ENCODE measurements around the gene PHLDB1. TPM values are rescaled to one million over a fixed set of nuclear protein-coding genes. Genes with fewer than 3 reads are reported as not detected.
"Not testable (repeated sequence)": the region's sequence is repeated elsewhere in the genome, so short reads cannot be mapped to it uniquely, and the experiment has no call there.

PHLDB1 gene
- polyA plus RNA-seq, 1 donor (not counting 4 experiments of a cell fraction or from before 2014, with no cell fraction given) = 35.0 TPM

GRCh38 chr11:118574636-118575035 is 32.8 kb upstream of the PHLDB1 start:
- H3K27me3 ChIP-seq (ENCODE audit: control insufficient read depth, extremely low read depth, insufficient read depth, low read length) = no peaks in the 10 kb centered on the region
- FAIRE-seq (no peak), DNase-seq (ENCODE audit: low read depth, low spot score) (no peak)
- peaks cover 18% of the 10 kb centered on the region for H3K4me1 ChIP-seq (ENCODE audit: control insufficient read depth, extremely low read depth, insufficient read depth, low read length)
- no peak for TF ChIP-seq CTCF (optimal IDR thresholded peaks at IDR 0.05 in 1 of 3, IDR thresholded peaks at IDR 0.05 in 1 of 3, conservative IDR thresholded peaks at IDR 0.05 in 1 of 3; ENCODE audit: extremely low read depth in 1 of 3, insufficient read depth in 2 of 3, low read length in 3 of 3)
- TF ChIP-seq EZH2 (IDR thresholded peaks at IDR 0.05; ENCODE audit: low read length) = no peak
- H4K20me1 ChIP-seq (ENCODE audit: control insufficient read depth, extremely low read depth, insufficient read depth, low read length) = peaks cover 5% of the 10 kb centered on the region
- no peaks in the 10 kb centered on the region for H3K9me1 ChIP-seq (ENCODE audit: control insufficient read depth, extremely low read depth, insufficient read depth, low read length)
- H3K9ac ChIP-seq (ENCODE audit: control insufficient read depth, extremely low read depth, insufficient read depth, low read length) = no peak overlapping the region
- peaks cover 2 to 3% of the 10 kb centered on the region in 2 experiments for H3K36me3 ChIP-seq (ENCODE audit: control insufficient read depth in 2 of 2, extremely low read depth in 1 of 2, insufficient read depth in 2 of 2, low read length in 2 of 2)
- H3K4me2 ChIP-seq (ENCODE audit: control insufficient read depth, extremely low read depth, insufficient read depth, low read depth, low read length) = peak overlapping the region; percentile 80
- H3K9me3 ChIP-seq (ENCODE audit: control insufficient read depth, low read depth, low read length) = no peaks in the 10 kb centered on the region
- no peak overlapping the region for H2AFZ ChIP-seq (ENCODE audit: control insufficient read depth, low read length)
- peaks cover 72% of the 10 kb centered on the region for H3K79me2 ChIP-seq (ENCODE audit: control insufficient read depth, insufficient read depth, low read length)
- no peak overlapping the region for H3K27ac ChIP-seq (ENCODE audit: control insufficient read depth, insufficient read depth, low read length)
- dilution Hi-C loops (cut with MboI; ENCODE audit: extremely low pct_ligation_motif_present, low sequenced_read_pairs) = no loop called here
- H3K4me3 ChIP-seq (ENCODE audit: control insufficient read depth in 2 of 3, extremely low read depth in 1 of 3, insufficient read depth in 2 of 3, low read depth in 1 of 3, low read length in 3 of 3) = no peak overlapping the region

GRCh38 chr11:118577995-118578394 is 29.4 kb upstream of the PHLDB1 start:
- H3K27me3 ChIP-seq (ENCODE audit: control insufficient read depth, extremely low read depth, insufficient read depth, low read length); H3K36me3 ChIP-seq (ENCODE audit: control insufficient read depth in 2 of 2, extremely low read depth in 1 of 2, insufficient read depth in 2 of 2, low read length in 2 of 2); H3K27ac ChIP-seq (ENCODE audit: control insufficient read depth, insufficient read depth, low read length); H3K9me1 ChIP-seq (ENCODE audit: control insufficient read depth, extremely low read depth, insufficient read depth, low read length); H3K4me3 ChIP-seq (ENCODE audit: control insufficient read depth in 2 of 3, extremely low read depth in 1 of 3, insufficient read depth in 2 of 3, low read depth in 1 of 3, low read length in 3 of 3); FAIRE-seq; dilution Hi-C loops (cut with MboI; ENCODE audit: extremely low pct_ligation_motif_present, low sequenced_read_pairs); H2AFZ ChIP-seq (ENCODE audit: control insufficient read depth, low read length); H3K9ac ChIP-seq (ENCODE audit: control insufficient read depth, extremely low read depth, insufficient read depth, low read length); H3K4me2 ChIP-seq (ENCODE audit: control insufficient read depth, extremely low read depth, insufficient read depth, low read depth, low read length); DNase-seq (ENCODE audit: low read depth, low spot score); H4K20me1 ChIP-seq (ENCODE audit: control insufficient read depth, extremely low read depth, insufficient read depth, low read length); H3K9me3 ChIP-seq (ENCODE audit: control insufficient read depth, low read depth, low read length): not testable (repeated sequence)
- Histone ChIP-seq H3K79me2 (ENCODE audit: control insufficient read depth, insufficient read depth, low read length) (peaks cover 89% of the 10 kb centered on the region), H3K4me1 (ENCODE audit: control insufficient read depth, extremely low read depth, insufficient read depth, low read length) (peaks cover 14% of the 10 kb centered on the region)

- Histone ChIP-seq H3K9me3 (ENCODE audit: control insufficient read depth, low read depth, low read length) (no peaks in the 10 kb centered on the region), H3K79me2 (ENCODE audit: control insufficient read depth, insufficient read depth, low read length) (peaks cover 59% of the 10 kb centered on the region), H3K36me3 (ENCODE audit: control insufficient read depth in 2 of 2, extremely low read depth in 1 of 2, insufficient read depth in 2 of 2, low read length in 2 of 2) (peaks cover 11 to 28% of the 10 kb centered on the region in 2 experiments), H2AFZ (ENCODE audit: control insufficient read depth, low read length) (no peak overlapping the region), H3K27ac (ENCODE audit: control insufficient read depth, insufficient read depth, low read length) (no peak overlapping the region), H3K9ac (ENCODE audit: control insufficient read depth, extremely low read depth, insufficient read depth, low read length) (no peak overlapping the region), H3K4me3 (ENCODE audit: control insufficient read depth in 2 of 3, extremely low read depth in 1 of 3, insufficient read depth in 2 of 3, low read depth in 1 of 3, low read length in 3 of 3) (no peak overlapping the region), H4K20me1 (ENCODE audit: control insufficient read depth, extremely low read depth, insufficient read depth, low read length) (peaks cover 5% of the 10 kb centered on the region), H3K9me1 (ENCODE audit: control insufficient read depth, extremely low read depth, insufficient read depth, low read length) (no peaks in the 10 kb centered on the region), H3K4me2 (ENCODE audit: control insufficient read depth, extremely low read depth, insufficient read depth, low read depth, low read length) (no peak overlapping the region), H3K4me1 (ENCODE audit: control insufficient read depth, extremely low read depth, insufficient read depth, low read length) (no peaks in the 10 kb centered on the region), H3K27me3 (ENCODE audit: control insufficient read depth, extremely low read depth, insufficient read depth, low read length) (no peaks in the 10 kb centered on the region)
- dilution Hi-C loops (cut with MboI; ENCODE audit: extremely low pct_ligation_motif_present, low sequenced_read_pairs) = no loop called here
- TF ChIP-seq EZH2 (IDR thresholded peaks at IDR 0.05; ENCODE audit: low read length) (no peak), CTCF (optimal IDR thresholded peaks at IDR 0.05 in 1 of 3, IDR thresholded peaks at IDR 0.05 in 1 of 3, conservative IDR thresholded peaks at IDR 0.05 in 1 of 3; ENCODE audit: extremely low read depth in 1 of 3, insufficient read depth in 2 of 3, low read length in 3 of 3) (no peak)
- FAIRE-seq (no peak), DNase-seq (ENCODE audit: low read depth, low spot score) (no peak)
These were observed 26.4 kb upstream of the PHLDB1 start for GRCh38 chr11:118581057-118581456.

Measured in keratinocyte (primary cell).